SW480 (cell line): ENCODE data around the gene KISS1.

ENCODE experiments used
- DNase-seq: peaks from one replicate; pipeline ENCODE4 v3.0.0-alpha.2; 2016; ENCODE audit warnings: low spot score

Gene KISS1

GRCh38 chr1:204217648-204218000 is 21.3 kb upstream of the KISS1 start:
- DNase-seq = no peak

GRCh38 chr1:204216880-204217647 is 20.8 kb upstream of the KISS1 start:
- DNase-seq = no peak

- DNase-seq = no peak
Observed at GRCh38 chr1:204216236-204216635, 19.9 kb upstream of the KISS1 start.

GRCh38 chr1:204213668-204214662 is 17.7 kb upstream of the KISS1 start, which contains the start of gene GOLT1A:
TSS of gene GOLT1A (minus strand) at chr1:204213988. CDS start at chr1:204213906, 82 bp downstream.
- peak; percentile 85 for DNase-seq

- no peak for DNase-seq
Observed at GRCh38 chr1:204212715-204213114, 16.4 kb upstream of the KISS1 start.

GRCh38 chr1:204211046-204211445 is 14.8 kb upstream of the KISS1 start:
- DNase-seq = no peak

GRCh38 chr1:204207136-204207616 is 10.9 kb upstream of the KISS1 start:
- peak; percentile 36 for DNase-seq

GRCh38 chr1:204206121-204206520 is 9.8 kb upstream of the KISS1 start:
- no peak for DNase-seq

GRCh38 chr1:204205486-204205885 is 9.2 kb upstream of the KISS1 start:
- no peak for DNase-seq

GRCh38 chr1:204204944-204205343 is 8.7 kb upstream of the KISS1 start:
- DNase-seq = no peak

- no peak for DNase-seq
Observed at GRCh38 chr1:204203206-204203767, 7.0 kb upstream of the KISS1 start.

- no peak for DNase-seq
Observed at GRCh38 chr1:204202481-204202880, 6.2 kb upstream of the KISS1 start.

GRCh38 chr1:204201348-204202040 is 5.2 kb upstream of the KISS1 start:
- DNase-seq = no peak

- DNase-seq = no peak
Observed at GRCh38 chr1:204199579-204199978, 3.3 kb upstream of the KISS1 start.

GRCh38 chr1:204198348-204199340 is 2.4 kb upstream of the KISS1 start:
- peak; percentile 75 for DNase-seq

GRCh38 chr1:204197068-204197467 is 777 bp upstream of the KISS1 start:
- no peak for DNase-seq

- DNase-seq = no peak
Observed at GRCh38 chr1:204194771-204195170, 1.5 kb downstream of the KISS1 start.

- DNase-seq = no peak
Observed at GRCh38 chr1:204194080-204194479, 2.2 kb downstream of the KISS1 start.

- DNase-seq = no peak
Observed at GRCh38 chr1:204192589-204193352, 3.5 kb downstream of the KISS1 start.

GRCh38 chr1:204192046-204192445 is 4.2 kb downstream of the KISS1 start:
- DNase-seq = no peak
